Neural progenitor cell (in vitro differentiated cells): ENCODE data around the gene KCNJ14.

Experiments
- CTCF ChIP-seq: fragments of 200-600 bp; sonication (generic); IDR thresholded peaks from 2 replicates; pipeline ENCODE4 v1.5.1; 2017; ENCODE audit warnings: antibody characterized with exemption, mild to moderate bottlenecking
- EZH2 ChIP-seq: fragments of 200-600 bp; sonication (generic); IDR thresholded peaks from 2 replicates; pipeline ENCODE4 v1.6.1; 2017; ENCODE audit warnings: antibody characterized with exemption, mild to moderate bottlenecking, moderate library complexity

GRCh38 chr19:48512504-48513288 lies 57.3 kb downstream of the KCNJ14 start:
- TF ChIP-seq CTCF: no peak
- TF ChIP-seq EZH2: no peak
